ENCODE results near the gene RUNX2. TPM values are rescaled to one million over a fixed set of nuclear protein-coding genes. Genes with fewer than 3 reads are reported as not detected.

The RUNX2 gene
- polyA plus RNA-seq, 1 donor from 2014 or later, result not detected

DNA sequence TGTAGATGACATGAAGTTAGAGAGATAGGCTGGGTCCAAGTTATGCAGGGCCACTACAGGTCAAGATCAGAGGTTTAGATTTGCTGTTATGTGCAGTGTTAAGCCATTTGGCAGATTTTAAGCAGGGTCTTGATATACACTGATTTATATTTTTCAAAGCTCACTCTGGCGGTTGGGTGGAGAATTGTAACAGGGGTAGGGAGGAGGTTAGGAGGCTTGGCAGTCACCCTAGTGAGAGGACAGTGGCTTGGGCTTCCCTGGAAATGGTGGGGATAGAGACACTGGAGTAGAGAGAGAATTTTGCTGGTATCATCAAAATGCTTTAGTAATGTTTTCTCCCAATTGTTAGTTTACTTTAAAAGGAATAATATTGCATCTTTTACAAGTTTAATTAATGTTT lies 199.1 kb downstream of the RUNX2 start:
- Histone ChIP-seq H3K36me3 (ENCODE audit: insufficient read depth, low read length) (no peaks in the 10 kb centered on the region), H3F3A (ENCODE audit: insufficient read depth, low read length, poor library complexity, severe bottlenecking) (no peaks in the 10 kb centered on the region), H3K9ac (ENCODE audit: low read length) (no peak overlapping the region), H3K9me2 (ENCODE audit: insufficient read depth, low read length) (no peaks in the 10 kb centered on the region), H4K20me1 (ENCODE audit: insufficient read depth) (no peaks in the 10 kb centered on the region), H3K4me2 (ENCODE audit: low read length) (no peak overlapping the region), H3K4me3 (ENCODE audit: low read length) (no peak overlapping the region), H3K9me3 (ENCODE audit: low read length) (no peaks in the 10 kb centered on the region), H3K27ac (ENCODE audit: low read length) (no peak overlapping the region), H3K27me3 (ENCODE audit: insufficient read depth, low read depth, low read length) (no peaks in the 10 kb centered on the region), H3K79me2 (replicated peaks; ENCODE audit: insufficient read depth, low read length) (no peaks in the 10 kb centered on the region), H2AFZ (ENCODE audit: low read depth, low read length) (no peak overlapping the region)
- TF ChIP-seq MXI1 (conservative IDR thresholded peaks at IDR 0.05; ENCODE audit: poor library complexity, severe bottlenecking), result no peak
- no peak for TF ChIP-seq TAF1 (IDR thresholded peaks at IDR 0.05; ENCODE audit: low read depth)
- TF ChIP-seq POLR2AphosphoS5 (IDR thresholded peaks at IDR 0.05), result no peak
- no peak for TF ChIP-seq EP300 (conservative IDR thresholded peaks at IDR 0.05; ENCODE audit: poor library complexity, severe bottlenecking)
- TF ChIP-seq, protein P1, sequence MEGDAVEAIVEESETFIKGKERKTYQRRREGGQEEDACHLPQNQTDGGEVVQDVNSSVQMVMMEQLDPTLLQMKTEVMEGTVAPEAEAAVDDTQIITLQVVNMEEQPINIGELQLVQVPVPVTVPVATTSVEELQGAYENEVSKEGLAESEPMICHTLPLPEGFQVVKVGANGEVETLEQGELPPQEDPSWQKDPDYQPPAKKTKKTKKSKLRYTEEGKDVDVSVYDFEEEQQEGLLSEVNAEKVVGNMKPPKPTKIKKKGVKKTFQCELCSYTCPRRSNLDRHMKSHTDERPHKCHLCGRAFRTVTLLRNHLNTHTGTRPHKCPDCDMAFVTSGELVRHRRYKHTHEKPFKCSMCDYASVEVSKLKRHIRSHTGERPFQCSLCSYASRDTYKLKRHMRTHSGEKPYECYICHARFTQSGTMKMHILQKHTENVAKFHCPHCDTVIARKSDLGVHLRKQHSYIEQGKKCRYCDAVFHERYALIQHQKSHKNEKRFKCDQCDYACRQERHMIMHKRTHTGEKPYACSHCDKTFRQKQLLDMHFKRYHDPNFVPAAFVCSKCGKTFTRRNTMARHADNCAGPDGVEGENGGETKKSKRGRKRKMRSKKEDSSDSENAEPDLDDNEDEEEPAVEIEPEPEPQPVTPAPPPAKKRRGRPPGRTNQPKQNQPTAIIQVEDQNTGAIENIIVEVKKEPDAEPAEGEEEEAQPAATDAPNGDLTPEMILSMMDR (IDR thresholded peaks at IDR 0.05; ENCODE audit: poor library complexity, severe bottlenecking), result no peak
- TF ChIP-seq EZH2 (IDR thresholded peaks at IDR 0.05; ENCODE audit: borderline replicate concordance, insufficient read depth, low read length, poor library complexity, severe bottlenecking), result no peak
- TF ChIP-seq RAD21 (conservative IDR thresholded peaks at IDR 0.05), result no peak
- TF ChIP-seq, protein P2, sequence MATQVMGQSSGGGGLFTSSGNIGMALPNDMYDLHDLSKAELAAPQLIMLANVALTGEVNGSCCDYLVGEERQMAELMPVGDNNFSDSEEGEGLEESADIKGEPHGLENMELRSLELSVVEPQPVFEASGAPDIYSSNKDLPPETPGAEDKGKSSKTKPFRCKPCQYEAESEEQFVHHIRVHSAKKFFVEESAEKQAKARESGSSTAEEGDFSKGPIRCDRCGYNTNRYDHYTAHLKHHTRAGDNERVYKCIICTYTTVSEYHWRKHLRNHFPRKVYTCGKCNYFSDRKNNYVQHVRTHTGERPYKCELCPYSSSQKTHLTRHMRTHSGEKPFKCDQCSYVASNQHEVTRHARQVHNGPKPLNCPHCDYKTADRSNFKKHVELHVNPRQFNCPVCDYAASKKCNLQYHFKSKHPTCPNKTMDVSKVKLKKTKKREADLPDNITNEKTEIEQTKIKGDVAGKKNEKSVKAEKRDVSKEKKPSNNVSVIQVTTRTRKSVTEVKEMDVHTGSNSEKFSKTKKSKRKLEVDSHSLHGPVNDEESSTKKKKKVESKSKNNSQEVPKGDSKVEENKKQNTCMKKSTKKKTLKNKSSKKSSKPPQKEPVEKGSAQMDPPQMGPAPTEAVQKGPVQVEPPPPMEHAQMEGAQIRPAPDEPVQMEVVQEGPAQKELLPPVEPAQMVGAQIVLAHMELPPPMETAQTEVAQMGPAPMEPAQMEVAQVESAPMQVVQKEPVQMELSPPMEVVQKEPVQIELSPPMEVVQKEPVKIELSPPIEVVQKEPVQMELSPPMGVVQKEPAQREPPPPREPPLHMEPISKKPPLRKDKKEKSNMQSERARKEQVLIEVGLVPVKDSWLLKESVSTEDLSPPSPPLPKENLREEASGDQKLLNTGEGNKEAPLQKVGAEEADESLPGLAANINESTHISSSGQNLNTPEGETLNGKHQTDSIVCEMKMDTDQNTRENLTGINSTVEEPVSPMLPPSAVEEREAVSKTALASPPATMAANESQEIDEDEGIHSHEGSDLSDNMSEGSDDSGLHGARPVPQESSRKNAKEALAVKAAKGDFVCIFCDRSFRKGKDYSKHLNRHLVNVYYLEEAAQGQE (IDR thresholded peaks at IDR 0.05; ENCODE audit: borderline replicate concordance), result no peak
- TF ChIP-seq SMC3 (conservative IDR thresholded peaks at IDR 0.05; ENCODE audit: poor library complexity), result no peak

DNA sequence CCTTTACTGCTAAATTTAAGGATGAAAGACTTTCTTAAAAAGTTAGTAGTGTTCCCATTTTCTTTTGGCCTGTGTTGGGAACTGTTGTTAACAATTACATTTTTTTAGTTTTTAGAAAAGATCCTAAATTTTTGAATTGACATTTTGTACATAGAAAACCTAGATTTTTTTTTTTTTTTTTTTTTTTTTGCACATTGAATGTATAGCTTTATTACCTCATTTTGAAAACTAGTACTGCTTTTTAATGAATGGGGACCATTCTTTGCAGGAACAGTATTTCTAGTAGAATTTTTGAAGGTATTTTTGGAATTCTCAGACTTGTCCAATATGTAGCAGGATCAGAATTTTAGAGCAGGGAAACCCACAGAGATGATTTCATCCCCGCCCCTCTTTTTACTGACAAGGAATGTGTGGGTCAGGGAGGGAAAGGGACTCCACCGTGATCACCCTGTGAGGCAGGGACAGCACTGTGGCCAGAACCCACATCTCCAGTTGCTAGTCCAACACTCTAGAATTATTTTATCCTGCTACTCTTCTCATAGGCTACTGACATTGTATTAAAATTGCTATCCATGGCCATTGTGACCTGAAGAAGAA lies 204.0 kb downstream of the RUNX2 start:
- TF ChIP-seq, protein P2 (IDR thresholded peaks at IDR 0.05; ENCODE audit: borderline replicate concordance), result no peak
- no peak for TF ChIP-seq SMC3 (conservative IDR thresholded peaks at IDR 0.05; ENCODE audit: poor library complexity)
- no peak for TF ChIP-seq RAD21 (conservative IDR thresholded peaks at IDR 0.05)
- TF ChIP-seq, protein P1 (IDR thresholded peaks at IDR 0.05; ENCODE audit: poor library complexity, severe bottlenecking), result no peak
- no peak for TF ChIP-seq TAF1 (IDR thresholded peaks at IDR 0.05; ENCODE audit: low read depth)
- TF ChIP-seq EP300 (conservative IDR thresholded peaks at IDR 0.05; ENCODE audit: poor library complexity, severe bottlenecking), result no peak
- TF ChIP-seq POLR2AphosphoS5 (IDR thresholded peaks at IDR 0.05), result no peak
- no peak for TF ChIP-seq MXI1 (conservative IDR thresholded peaks at IDR 0.05; ENCODE audit: poor library complexity, severe bottlenecking)
- no peak for TF ChIP-seq EZH2 (IDR thresholded peaks at IDR 0.05; ENCODE audit: borderline replicate concordance, insufficient read depth, low read length, poor library complexity, severe bottlenecking)
- no peaks in the 10 kb centered on the region for H3K36me3 ChIP-seq (ENCODE audit: insufficient read depth, low read length)
- no peaks in the 10 kb centered on the region for H4K20me1 ChIP-seq (ENCODE audit: insufficient read depth)
- H3K9me3 ChIP-seq (ENCODE audit: low read length), result no peaks in the 10 kb centered on the region
- H3K79me2 ChIP-seq (replicated peaks; ENCODE audit: insufficient read depth, low read length), result no peaks in the 10 kb centered on the region
- H3K27ac ChIP-seq (ENCODE audit: low read length), result no peak overlapping the region
- no peaks in the 10 kb centered on the region for H3K9me2 ChIP-seq (ENCODE audit: insufficient read depth, low read length)
- H3K27me3 ChIP-seq (ENCODE audit: insufficient read depth, low read depth, low read length), result no peaks in the 10 kb centered on the region
- no peaks in the 10 kb centered on the region for H3F3A ChIP-seq (ENCODE audit: insufficient read depth, low read length, poor library complexity, severe bottlenecking)
- no peak overlapping the region for H3K4me2 ChIP-seq (ENCODE audit: low read length)
- H3K4me3 ChIP-seq (ENCODE audit: low read length), result no peak overlapping the region
- H3K9ac ChIP-seq (ENCODE audit: low read length), result no peak overlapping the region
- no peak overlapping the region for H2AFZ ChIP-seq (ENCODE audit: low read depth, low read length)
